SH-SY5Y (cell line): ENCODE results near the gene FBH1.

ENCODE experiments used
- GATA2 ChIP-seq: IDR thresholded peaks from 2 replicates; pipeline ENCODE4 v1.6.1; 2011; ENCODE audit warnings: mild to moderate bottlenecking, low read depth, low read length
- GATA3 ChIP-seq: IDR thresholded peaks from 2 replicates; pipeline ENCODE4 v1.6.1; 2011; ENCODE audit warnings: low read depth, mild to moderate bottlenecking, low read length, moderate library complexity

- TF ChIP-seq GATA2 (no peak), GATA3 (no peak)
These were observed 7.5 kb downstream of the FBH1 start for GRCh38 chr10:5897504-5897903.
